Stimulated activated CD8-positive, alpha-beta memory T cell treated with anti-CD3 and anti-CD28 coated beads, Interleukin-15, amount 100 ng/mL, for 1 hour (primary cell): ENCODE results near the gene DNAAF3.
A peak's percentile ranks its signal among the peaks of the same experiment; 100 is the strongest.
"Not testable (repeated sequence)": the region's sequence is repeated elsewhere in the genome, so short reads cannot be mapped to it uniquely, and the experiment has no call there.

Source experiments
- DNase-seq: peaks from one replicate; pipeline ENCODE4 v3.0.0-alpha.2; 2020; ENCODE audit warnings: low read depth

Gene DNAAF3

GRCh38 chr19:55175117-55175867 is 8.9 kb upstream of the DNAAF3 start:
- no peak for DNase-seq

DNA sequence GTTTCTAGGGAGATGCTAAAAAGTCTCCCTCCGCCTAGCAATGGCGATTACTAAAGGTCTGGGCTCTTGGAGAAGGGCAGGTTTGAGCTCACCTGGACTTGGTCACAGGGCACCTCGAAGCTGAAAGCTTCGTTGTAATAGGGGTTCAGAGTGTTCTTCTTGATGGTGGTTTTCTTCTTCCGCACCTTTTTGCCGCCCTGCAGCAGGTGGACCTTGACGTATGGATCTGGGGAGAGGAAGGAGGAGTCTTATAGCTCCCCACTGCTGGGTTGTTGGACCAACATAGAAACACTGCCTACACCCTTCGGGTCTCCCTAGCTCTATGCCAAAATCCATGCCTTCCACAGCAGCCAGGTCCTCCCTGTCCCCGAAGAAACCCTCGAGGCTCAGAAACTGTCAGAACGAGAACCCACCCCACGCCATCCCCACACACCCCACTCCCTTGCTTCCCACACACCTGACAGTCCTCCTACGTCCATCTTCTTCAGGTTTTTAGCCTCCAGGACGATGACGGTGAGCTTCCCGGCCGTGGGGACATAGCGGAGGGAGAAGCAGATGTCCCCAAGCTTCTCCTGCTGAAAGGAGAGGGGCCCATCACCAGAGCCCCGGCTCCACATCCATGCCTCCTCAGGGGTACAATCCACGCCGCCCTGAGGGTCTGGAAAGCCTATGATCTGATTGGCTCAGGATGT is 8.2 kb upstream of the DNAAF3 start:
- DNase-seq = no peak

DNA sequence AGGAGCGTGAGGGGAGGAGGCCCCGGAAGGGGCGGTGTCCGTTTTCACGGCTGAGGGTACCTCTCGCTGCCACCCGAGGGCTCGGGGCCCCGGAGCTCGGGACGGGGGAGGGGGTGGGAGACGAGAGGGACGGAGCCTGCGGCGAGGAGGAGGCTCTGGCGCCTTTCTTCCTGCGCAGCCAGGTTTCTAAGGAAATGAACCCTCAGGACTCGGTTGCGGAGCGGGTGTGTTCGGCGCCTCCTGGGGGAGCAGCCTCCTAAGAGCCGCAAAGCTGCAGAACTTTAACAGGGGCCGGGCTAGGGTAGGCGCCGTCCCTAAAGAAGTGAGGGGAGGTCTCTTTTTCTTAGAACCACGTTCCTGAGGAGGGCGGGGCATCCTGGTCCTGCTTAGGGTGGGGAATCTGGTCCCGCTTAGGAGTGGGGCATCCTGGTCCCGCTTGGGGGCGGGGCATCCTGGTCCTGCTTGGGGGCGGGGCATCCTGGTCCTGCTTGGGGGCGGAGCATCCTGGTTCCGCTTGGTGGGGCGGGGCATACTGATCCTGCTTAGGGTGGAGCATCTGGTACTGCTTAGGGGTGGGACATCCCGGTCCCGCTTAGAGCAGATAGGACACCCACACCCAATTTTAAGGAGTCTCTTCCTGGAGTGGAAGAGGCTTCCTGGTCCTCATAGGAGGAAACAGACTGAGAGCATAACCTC is 7.4 kb upstream of the DNAAF3 start:
- DNase-seq = peak; percentile 4

DNA sequence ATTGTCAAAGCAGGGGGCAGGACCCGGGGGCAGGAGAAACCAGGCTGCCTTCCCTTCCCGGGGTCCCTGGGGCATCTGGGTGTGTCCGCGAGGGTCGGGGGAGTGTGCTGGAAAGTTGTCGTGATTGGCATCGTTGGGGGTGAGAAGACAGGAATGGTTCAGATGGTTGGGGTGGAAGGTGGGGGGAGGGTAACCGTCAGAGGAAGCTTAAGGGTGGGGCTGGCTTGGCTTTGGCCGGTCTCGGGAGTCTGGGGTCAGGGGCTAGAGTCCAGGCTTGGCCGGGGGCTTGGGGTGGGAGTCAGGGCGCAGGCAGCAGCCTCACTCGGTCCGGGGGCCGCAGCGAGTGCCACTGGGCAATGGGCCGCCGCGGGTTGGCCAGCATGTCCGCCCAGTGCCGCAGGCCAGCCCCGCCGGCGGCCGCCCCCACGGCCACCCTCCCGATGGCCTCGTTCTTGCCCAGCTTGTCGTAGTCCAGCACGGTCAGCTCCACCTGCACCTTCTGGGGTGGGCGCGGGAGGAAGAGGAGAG is 6.8 kb upstream of the DNAAF3 start:
- no peak for DNase-seq

- no peak for DNase-seq
Observed at GRCh38 chr19:55172741-55173140, 6.3 kb upstream of the DNAAF3 start.

- not testable (repeated sequence) for DNase-seq
Observed at GRCh38 chr19:55172318-55172717, 5.9 kb upstream of the DNAAF3 start.

DNA sequence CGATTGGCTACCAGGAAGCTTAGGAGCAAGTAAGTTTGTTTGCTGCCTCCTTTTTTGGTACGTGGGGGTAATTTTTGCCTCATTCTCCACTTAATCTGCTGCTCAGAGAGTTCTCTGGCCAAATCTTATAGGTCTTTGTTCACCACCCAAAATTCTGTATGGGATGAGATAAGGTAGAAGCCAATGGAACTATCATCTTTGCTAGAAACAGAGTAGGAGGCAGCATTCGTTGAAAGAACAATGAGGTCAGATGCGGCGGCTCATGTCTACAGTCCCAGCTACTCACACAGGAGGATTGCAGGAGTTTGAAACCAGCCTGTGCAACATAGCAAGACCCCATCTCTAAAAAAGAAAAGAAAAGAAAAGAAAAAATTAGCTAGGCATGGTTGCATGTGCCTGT is 5.0 kb upstream of the DNAAF3 start:
- no peak for DNase-seq

DNA sequence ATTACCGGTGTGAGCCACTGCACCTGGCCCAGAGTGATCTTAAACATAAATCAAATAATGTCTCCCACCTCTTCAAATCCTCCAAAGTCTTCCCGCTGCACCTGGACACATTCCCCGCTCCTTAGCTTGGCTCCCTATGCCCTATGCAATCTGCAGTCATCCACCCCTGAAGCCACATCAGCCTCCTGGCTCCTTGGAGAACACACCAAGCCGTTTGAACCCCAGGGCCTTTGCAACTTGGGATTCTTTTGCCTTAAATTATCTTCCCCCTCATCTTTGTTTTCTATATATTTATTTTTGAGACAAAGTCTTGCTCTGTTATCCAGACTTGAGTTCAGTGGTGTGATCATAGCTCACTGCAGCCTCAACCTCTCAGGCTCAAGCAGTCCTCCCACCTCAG is 2.7 kb upstream of the DNAAF3 start:
- DNase-seq = no peak

DNA sequence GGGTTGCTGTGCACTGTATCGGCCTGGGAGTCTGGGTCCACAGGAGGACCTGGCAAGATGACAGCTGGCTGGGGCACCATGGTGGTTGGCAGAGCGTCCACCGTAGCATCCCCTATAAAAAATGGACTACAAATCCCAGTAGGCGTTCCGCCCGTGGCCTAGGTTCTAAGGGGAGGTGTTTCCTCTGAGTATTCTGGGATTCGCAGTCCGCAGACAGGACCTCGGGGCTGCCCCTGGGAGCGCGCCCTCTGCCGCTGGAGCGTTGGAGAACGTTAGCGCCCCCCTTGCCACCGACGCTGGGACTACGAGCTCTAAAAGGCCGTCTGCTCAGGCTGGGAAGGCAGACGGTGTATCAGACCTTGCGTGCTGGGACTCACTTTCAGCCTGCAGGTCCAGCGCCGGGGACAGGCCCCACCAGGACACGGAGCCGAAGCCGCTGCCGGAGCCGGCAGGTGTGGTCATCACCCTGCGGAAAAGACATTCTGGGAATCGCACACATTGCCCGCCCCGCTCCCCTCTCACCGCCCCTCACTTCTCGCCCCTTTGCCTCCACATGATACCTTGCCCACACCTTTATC is 372 bp downstream of the DNAAF3 start:
- DNase-seq = no peak

DNA sequence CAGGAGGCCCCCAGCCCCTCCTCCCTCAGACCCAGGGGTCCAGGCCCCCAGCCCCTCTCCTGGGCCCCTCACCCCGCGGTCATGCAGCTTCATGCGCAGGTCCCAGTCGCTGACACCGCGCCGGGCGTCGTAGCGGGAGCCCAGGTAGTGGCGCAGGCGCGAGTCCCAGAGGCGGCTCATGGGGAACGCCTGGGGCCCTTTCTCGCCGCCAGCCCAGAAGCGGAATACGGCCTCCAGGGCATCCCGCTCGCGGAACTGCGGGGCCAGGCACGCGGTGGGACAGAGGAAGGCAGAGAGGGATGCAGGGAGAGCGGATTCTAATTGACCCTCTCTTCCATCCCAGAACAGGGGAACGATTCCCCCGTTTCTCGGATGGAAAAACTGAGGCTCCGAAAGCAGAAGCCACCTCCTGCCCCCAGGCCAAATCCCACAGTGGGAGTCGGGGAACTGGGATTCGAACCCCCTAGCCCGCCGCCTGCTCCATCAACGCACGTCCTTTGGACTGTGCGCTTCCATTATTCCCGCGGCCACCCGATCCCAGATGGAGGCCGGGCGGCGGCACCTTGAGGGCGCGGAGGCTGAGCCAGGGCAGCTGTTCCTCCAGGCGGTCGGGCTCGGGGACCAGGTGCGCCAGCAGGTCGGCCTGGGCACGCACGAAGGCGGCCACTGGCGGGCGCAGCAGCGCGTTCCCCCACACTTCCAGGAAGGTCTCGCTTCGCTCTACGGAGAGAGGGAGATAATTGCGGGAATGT is 4.7 kb downstream of the DNAAF3 start:
- DNase-seq = no peak

DNA sequence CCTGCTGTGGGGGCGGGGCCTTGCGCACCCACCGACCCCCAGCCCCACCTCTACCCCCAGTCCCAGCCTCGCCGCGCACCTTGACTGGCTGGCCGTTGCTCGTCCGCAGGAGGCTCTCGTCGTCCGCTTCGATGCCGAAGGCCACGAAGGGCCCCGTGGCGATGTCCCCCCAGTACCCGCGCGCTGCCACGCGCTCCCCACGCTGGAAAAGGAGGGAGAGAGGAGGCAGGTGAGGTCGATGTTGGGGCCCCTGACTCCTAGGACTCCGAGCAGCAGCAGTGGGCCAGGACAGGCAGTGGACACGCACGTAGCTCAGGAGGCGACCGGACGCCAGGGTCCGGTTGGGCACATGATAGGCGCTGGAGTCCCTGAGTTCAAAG is 5.4 kb downstream of the DNAAF3 start:
- DNase-seq = no peak

DNA sequence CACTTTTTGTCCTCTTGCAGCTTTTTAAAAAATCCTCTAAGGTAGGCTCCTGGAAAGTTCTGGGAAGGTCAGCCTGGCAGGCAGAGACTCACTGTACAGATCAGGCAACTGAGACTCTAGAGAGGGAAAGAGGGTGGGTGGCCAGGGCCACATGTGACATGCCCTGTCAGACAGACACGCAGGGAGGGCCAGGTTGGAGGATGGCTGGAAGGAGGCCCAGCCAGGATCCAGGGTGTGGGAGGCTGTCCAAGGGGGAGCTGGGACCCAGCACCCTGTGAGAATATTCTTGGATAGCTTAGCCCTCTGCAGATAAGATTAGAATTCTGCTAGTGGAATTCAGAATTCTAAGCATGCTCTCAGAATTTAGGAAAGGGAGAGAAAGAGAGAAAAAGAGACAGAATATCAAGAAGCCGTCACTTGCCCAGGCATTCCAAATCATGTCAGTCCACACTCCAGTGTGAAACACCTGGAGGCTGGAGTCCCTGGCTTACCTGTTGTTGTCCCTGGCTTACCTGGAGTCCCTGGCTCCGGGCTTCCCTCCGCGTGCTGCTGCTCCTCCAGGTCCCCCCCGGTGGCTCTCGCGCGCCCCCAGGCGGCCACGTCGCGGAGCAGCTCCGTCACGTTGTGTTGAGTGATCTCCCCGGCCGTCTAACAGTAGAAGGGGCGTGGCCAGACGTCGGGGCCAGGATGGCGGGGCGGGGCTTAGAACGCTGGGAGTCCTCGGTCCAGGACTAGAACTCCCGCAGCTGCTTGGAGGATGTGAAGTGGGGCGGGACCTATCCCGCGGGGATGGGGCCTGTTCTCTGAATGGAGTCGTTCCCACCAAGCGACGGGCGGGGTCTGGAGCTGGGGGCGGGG is 6.1 kb downstream of the DNAAF3 start:
- peak; percentile 70 for DNase-seq

GRCh38 chr19:55158848-55159749 is 7.3 kb downstream of the DNAAF3 start:
- no peak for DNase-seq

GRCh38 chr19:55158423-55158822 is 8.0 kb downstream of the DNAAF3 start:
- DNase-seq = no peak

DNA sequence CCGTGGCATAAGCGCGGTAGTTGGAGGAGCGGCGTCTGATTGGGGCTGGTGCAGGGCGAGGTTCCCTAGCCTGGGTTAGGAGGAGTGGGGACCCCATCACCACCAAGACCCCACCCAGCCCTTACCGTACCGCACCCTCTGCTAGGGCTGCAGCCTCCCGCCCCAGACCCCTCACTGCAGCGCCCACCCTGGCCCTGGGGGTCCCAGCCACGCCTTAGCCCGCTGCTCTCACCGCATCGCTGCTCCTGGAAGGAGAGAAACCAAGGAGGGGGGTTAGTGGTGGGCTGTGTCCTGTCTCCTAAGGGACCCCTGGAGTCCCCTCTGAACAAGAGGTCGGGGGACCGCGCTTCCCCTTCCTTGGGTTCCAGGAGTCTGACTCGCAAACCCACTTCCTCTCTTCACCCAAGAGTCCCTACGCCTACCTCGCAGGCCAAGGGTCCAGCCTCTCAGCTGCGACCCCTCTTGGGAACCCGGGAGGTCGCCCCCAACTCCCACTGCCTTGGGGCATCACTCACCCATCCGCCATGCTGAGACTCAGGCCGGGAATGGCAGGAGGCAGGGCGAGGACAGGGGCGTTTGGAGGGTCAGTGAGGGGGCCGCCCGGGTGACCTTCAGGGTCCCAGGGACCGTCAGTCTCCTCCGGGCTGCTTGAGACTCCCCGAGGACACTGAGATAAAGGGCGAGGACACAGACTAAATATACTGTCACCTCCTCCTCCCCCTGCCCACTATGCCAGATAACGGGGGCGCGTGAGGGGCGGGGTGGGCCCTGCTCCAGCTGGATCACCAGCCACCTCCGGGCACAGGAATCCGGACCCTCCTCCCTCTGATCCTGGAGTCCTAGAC is 9.1 kb downstream of the DNAAF3 start, which contains the start of gene TNNI3:
Gene TNNI3 (minus strand): TSS at position 669 of the 845 bp plus-strand sequence. CDS start 143 bp downstream, at position 526.
- no peak for DNase-seq

DNA sequence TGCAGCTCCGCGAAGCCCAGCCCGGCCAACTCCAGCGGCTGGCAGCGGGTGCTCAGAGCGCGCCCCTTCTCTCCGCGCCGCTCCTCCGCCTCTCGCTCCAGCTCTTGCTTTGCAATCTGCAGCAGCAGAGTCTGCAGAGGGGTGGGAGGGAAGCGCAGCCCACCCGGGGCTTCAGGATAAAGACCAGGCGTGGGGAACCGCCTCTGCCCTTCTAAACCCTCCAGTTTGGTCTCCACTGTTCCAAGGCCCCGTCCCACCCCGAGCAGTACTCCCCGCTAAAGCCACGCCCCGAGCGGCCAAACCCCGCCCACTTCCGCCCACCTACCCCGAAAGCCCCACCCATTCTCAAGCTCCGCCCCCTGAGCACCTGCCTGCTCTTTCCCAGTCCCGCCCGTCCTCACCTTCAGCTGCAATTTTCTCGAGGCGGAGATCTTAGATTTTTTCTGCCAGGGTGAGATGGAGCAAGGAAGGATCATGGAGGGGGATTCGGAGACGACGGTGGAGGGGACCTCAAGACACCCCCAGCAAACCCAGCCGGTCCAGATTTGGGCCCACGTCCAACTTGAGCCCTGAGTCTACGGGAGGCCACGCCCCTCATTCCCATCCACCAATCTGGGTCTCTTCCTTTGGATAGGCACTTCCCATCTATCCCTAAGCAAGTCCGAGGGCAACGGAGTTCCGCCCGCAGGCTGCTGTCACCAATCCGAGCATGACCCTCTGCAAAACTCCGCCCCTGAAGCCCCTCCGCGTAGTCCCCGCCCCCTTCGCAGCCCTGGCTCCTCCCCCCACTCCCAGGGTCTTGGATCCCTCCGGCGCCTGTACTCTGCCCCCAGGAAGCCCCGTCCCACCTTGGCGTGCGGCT is 10.0 kb downstream of the DNAAF3 start:
- DNase-seq = peak; percentile 24

DNA sequence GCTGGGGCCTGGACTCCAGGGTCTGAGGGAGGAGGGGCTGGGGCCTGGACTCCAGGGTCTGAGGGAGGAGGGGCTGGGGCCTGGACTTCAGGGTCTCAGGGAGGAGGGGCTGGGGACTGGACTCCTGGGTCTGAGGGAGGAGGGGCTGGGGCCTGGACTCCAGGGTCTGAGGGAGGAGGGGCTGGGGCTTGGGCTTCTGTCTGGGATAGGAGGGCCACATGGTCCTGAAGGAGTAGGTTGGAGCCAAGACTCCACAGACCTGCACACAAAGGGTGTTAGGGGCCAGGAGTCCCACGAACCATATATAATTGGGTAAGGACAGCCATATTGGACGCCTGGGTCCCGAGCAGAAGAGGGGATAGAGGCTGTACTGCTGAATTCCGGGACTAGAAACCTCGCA is 10.6 kb downstream of the DNAAF3 start:
- DNase-seq = not testable (repeated sequence)
